NT2/D1 (cell line): ENCODE measurements around the gene RAB39B.

Source experiments
- DNase-seq: peaks from one replicate; pipeline ENCODE4 v3.0.0-alpha.2; 2011; ENCODE audit warnings: low read depth, low spot score
- H3K27me3 ChIP-seq: 2 replicates; pipeline ENCODE4 v1.6.0; 2011; ENCODE audit warnings: mild to moderate bottlenecking; ENCODE audit not compliant: insufficient read length, insufficient read depth
- H3K36me3 ChIP-seq: 2 replicates; pipeline ENCODE4 v1.6.1; 2011; ENCODE audit warnings: mild to moderate bottlenecking, low read length, mixed read lengths; ENCODE audit not compliant: insufficient read depth, insufficient read length
- H3K4me1 ChIP-seq: 2 replicates; pipeline ENCODE4 v1.5.1; 2011; ENCODE audit not compliant: insufficient read depth, insufficient read length
- H3K4me3 ChIP-seq: 2 replicates; pipeline ENCODE4 v1.5.1; 2011; ENCODE audit warnings: low read depth; ENCODE audit not compliant: insufficient read length
- H3K9ac ChIP-seq: 2 replicates; pipeline ENCODE4 v1.6.0; 2011; ENCODE audit warnings: low read depth; ENCODE audit not compliant: insufficient read length
- H3K9me3 ChIP-seq: 2 replicates; pipeline ENCODE4 v1.5.1; 2011; ENCODE audit warnings: mild to moderate bottlenecking, low read length; ENCODE audit not compliant: insufficient read depth
- SUZ12 ChIP-seq: IDR thresholded peaks from 2 replicates; pipeline ENCODE4 v1.6.1; 2011; ENCODE audit not compliant: insufficient read length, insufficient read depth; ENCODE audit errors: extremely low read depth
- YY1 ChIP-seq: IDR thresholded peaks from 2 replicates; pipeline ENCODE4 v1.6.1; 2011; ENCODE audit not compliant: insufficient read length, insufficient read depth
- ZNF274 ChIP-seq: IDR thresholded peaks from 2 replicates; pipeline ENCODE4 v1.6.1; 2011; ENCODE audit warnings: mild to moderate bottlenecking, low read depth, low read length

Gene RAB39B

DNA sequence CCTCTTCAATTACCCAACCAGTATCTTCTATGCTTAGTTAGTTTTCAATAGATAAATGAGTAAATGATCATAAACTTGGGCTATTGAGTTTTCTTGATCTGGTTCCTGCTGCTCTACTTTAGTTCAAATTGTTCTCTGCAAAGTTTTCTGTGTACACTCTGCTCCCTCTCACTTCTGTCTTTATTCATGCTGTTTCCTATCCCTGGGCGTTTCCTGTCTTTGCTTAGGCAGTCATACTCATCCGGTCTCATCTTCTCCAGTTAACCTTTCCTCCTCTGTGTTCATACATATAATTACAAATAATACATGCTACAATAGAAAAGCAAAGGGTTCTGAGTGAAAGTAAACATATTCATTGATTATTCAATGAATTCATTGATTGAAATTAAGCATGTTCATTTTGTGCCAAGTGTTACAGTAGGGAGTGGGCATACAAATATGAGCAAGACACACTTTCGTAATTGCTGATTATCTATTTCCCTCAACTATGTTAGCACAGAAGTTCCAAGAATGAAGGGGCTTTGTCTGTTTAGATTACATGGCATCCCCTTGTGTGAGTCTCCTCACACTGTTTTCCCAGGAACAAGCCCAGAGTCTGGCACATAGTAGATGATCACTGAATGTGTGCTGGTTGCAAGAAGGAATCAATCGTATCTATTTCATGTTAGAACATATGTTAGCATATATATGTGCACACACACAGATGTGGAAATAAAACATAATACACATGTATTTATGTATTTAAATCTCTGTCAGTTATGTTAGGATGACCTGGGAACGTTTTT, 1.1 kb downstream of the RAB39B start:
- H3K4me1 ChIP-seq, result no peaks in the 10 kb centered on the region
- H3K9me3 ChIP-seq, result no peaks in the 10 kb centered on the region
- DNase-seq, result no peak
- no peaks in the 10 kb centered on the region for H3K36me3 ChIP-seq
- H3K27me3 ChIP-seq, result no peaks in the 10 kb centered on the region
- no peak overlapping the region for H3K9ac ChIP-seq
- no peak for TF ChIP-seq SUZ12
- no peak for TF ChIP-seq ZNF274
- TF ChIP-seq YY1, result no peak
- H3K4me3 ChIP-seq, result no peak overlapping the region

- no peak for DNase-seq
- Histone ChIP-seq H3K9me3 (no peaks in the 10 kb centered on the region), H3K4me1 (no peaks in the 10 kb centered on the region), H3K9ac (no peak overlapping the region), H3K36me3 (no peaks in the 10 kb centered on the region), H3K27me3 (no peaks in the 10 kb centered on the region), H3K4me3 (no peak overlapping the region)
- TF ChIP-seq ZNF274 (no peak), SUZ12 (no peak), YY1 (no peak)
Observed at GRCh38 chrX:155259752-155260151, 4.5 kb downstream of the RAB39B start.

DNA sequence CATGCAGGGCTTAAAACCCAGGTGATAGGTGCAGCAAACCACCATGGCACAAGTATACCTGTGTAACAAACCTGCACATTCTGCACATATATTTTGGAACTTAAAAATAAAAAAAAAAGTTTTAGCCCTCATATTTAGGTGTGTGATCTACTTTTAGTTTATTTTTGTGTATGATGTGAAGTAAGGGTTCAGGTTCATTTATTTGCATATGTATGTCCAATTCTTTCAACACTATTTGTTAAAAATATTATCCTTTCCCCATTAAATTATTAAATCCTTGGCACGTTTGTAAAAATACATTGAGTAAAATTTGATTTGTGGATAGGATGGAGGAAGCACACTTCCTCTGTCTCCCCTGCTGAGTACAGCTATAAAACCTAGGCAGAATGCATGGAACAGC, 12.9 kb downstream of the RAB39B start:
- TF ChIP-seq SUZ12 (no peak), YY1 (no peak), ZNF274 (no peak)
- Histone ChIP-seq H3K36me3 (no peaks in the 10 kb centered on the region), H3K4me1 (no peaks in the 10 kb centered on the region), H3K27me3 (no peaks in the 10 kb centered on the region), H3K4me3 (no peak overlapping the region), H3K9me3 (no peaks in the 10 kb centered on the region), H3K9ac (no peak overlapping the region)
- DNase-seq, result no peak

GRCh38 chrX:155247497-155247896, 16.8 kb downstream of the RAB39B start:
- TF ChIP-seq SUZ12 (no peak), YY1 (no peak), ZNF274 (no peak)
- Histone ChIP-seq H3K9me3 (no peaks in the 10 kb centered on the region), H3K36me3 (no peaks in the 10 kb centered on the region), H3K4me1 (no peaks in the 10 kb centered on the region), H3K27me3 (no peaks in the 10 kb centered on the region), H3K4me3 (no peak overlapping the region), H3K9ac (no peak overlapping the region)
- DNase-seq, result no peak

GRCh38 chrX:155246748-155247147, 17.5 kb downstream of the RAB39B start:
- no peaks in the 10 kb centered on the region for H3K4me1 ChIP-seq
- H3K27me3 ChIP-seq, result no peaks in the 10 kb centered on the region
- H3K9ac ChIP-seq, result no peak overlapping the region
- DNase-seq, result no peak
- H3K4me3 ChIP-seq, result no peak overlapping the region
- no peaks in the 10 kb centered on the region for H3K36me3 ChIP-seq
- H3K9me3 ChIP-seq, result no peaks in the 10 kb centered on the region
- TF ChIP-seq ZNF274 (no peak), YY1 (no peak), SUZ12 (no peak)

DNA sequence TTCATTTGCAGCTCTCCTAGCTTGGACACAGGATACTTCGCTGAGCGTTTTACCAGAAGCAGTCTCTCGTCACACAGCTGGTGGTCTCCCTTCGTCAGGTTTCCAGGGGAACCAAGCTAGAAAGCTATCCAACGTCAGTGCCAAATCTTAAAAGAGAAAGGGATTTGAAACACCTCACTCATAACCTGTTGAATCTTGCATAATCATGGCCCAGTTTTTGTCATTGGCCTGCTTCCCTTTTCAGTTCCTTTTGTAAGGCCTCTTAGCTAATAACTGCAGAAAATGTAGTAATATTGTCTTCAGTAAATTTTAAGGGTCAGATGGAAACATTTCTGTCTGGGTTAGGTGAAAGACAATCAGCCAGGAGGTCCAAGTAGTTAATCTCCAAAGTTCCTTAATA, 22.0 kb downstream of the RAB39B start:
- TF ChIP-seq SUZ12, result no peak
- TF ChIP-seq YY1, result no peak
- TF ChIP-seq ZNF274, result no peak
- Histone ChIP-seq H3K4me3 (no peak overlapping the region), H3K4me1 (no peaks in the 10 kb centered on the region), H3K9ac (no peak overlapping the region), H3K36me3 (peaks cover 14% of the 10 kb centered on the region), H3K27me3 (no peaks in the 10 kb centered on the region), H3K9me3 (no peaks in the 10 kb centered on the region)
- DNase-seq, result no peak

DNA sequence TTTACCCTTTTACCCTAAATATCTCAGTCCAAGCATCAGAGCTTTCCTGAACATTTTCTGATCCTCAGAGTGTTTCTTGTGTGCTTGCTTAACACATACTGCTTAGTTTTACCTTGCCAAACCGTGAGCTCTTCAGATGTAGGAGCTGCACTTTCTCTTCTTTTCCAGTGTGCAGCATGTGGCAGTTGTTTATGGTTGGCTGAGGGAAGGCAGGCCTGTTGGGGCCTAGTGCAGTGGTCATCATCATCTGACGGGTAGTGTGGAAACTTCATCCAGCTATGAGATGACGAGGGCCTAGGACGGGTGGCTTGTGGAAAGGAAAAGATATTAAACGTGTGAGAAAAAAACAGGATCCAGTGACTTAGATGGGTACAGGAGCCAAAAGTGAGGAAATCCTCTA, 26.6 kb downstream of the RAB39B start:
- Histone ChIP-seq H3K9me3 (no peaks in the 10 kb centered on the region), H3K4me3 (no peak overlapping the region), H3K4me1 (no peaks in the 10 kb centered on the region), H3K27me3 (no peaks in the 10 kb centered on the region), H3K36me3 (peaks cover 24% of the 10 kb centered on the region), H3K9ac (no peak overlapping the region)
- DNase-seq, result no peak
- no peak for TF ChIP-seq YY1
- no peak for TF ChIP-seq SUZ12
- TF ChIP-seq ZNF274, result no peak

- no peaks in the 10 kb centered on the region for H3K9me3 ChIP-seq
- no peaks in the 10 kb centered on the region for H3K4me1 ChIP-seq
- no peaks in the 10 kb centered on the region for H3K27me3 ChIP-seq
- TF ChIP-seq SUZ12 (no peak), YY1 (no peak), ZNF274 (no peak)
- no peak overlapping the region for H3K9ac ChIP-seq
- DNase-seq, result no peak
- H3K4me3 ChIP-seq, result no peak overlapping the region
- peaks cover 30% of the 10 kb centered on the region for H3K36me3 ChIP-seq
Observed at GRCh38 chrX:155235891-155236290, 28.4 kb downstream of the RAB39B start.
